Endothelial cell of umbilical vein (primary cell): ENCODE data around the gene DMD. TPM values are rescaled to one million over a fixed set of nuclear protein-coding genes. Genes with fewer than 3 reads are reported as not detected.

Experiments used
- BruUV-seq: library from RNA; stranded (reverse); fragments of 400-500 nt; replicated peaks from 2 replicates; lab custom pipeline; 2021; lab: Mats Ljungman, UMichigan
- CTCF ChIA-PET: fragments of 300-600, 350-600 bp; sonication (Branson Sonifier 250); formaldehyde crosslinking; loops from one replicate; lab custom pipeline; 2021; ENCODE audit warnings: antibody characterized with exemption, inconsistent platforms; lab: Charles Lee
- POLR2A ChIA-PET: fragments of 300-600, 350-600 bp; sonication (Branson Sonifier 250); formaldehyde crosslinking; loops from one replicate; lab custom pipeline; 2021; ENCODE audit warnings: antibody characterized with exemption, inconsistent platforms; lab: Charles Lee
- DNase-seq: peaks from one replicate; pipeline ENCODE4 v3.0.0-alpha.2; 2011; ENCODE audit warnings: low read depth, low spot score
- FAIRE-seq: peaks from 2 replicates; lab custom pipeline; 2011; peaks lifted over from hg19 to GRCh38; lab: Jason Lieb, UNC
- H2AFZ ChIP-seq: 2 replicates; pipeline ENCODE4 v1.6.0; 2012; ENCODE audit warnings: low read depth, low read length, control low read depth, inconsistent platforms
- H3K27ac ChIP-seq: 2 replicates; pipeline ENCODE4 v1.5.1; 2011; ENCODE audit warnings: low read depth, mild to moderate bottlenecking, control low read depth, low read length, moderate library complexity; ENCODE audit not compliant: insufficient read depth
- H3K27me3 ChIP-seq, 2 experiments: 2 replicates each; pipeline versions ENCODE4 v1.6.0 to v1.6.1; 2011; ENCODE audit warnings: low read length in 2 of 2, mixed read lengths in 1 of 2; ENCODE audit not compliant: control insufficient read depth in 2 of 2, insufficient read depth in 2 of 2
- H3K36me3 ChIP-seq, 2 experiments: 2 replicates in 1 of 2; 3 replicates in 1 of 2; pipeline ENCODE4 v1.5.1; 2011; ENCODE audit warnings: low read length in 2 of 2, mild to moderate bottlenecking in 1 of 2, moderate library complexity in 1 of 2; ENCODE audit not compliant: control insufficient read depth in 2 of 2, insufficient read depth in 2 of 2; ENCODE audit errors: extremely low read depth in 1 of 2
- H3K4me1 ChIP-seq: 3 replicates; pipeline ENCODE4 v1.5.1; 2011; ENCODE audit warnings: mild to moderate bottlenecking, low read length; ENCODE audit not compliant: control insufficient read depth, insufficient read depth; ENCODE audit errors: extremely low read depth
- H3K4me2 ChIP-seq: 2 replicates; pipeline ENCODE4 v1.6.1; 2011; ENCODE audit warnings: low read length, control low read depth, mixed read lengths; ENCODE audit not compliant: insufficient read depth
- H3K4me3 ChIP-seq, 3 experiments: fragments of 200-600 bp in 1 of 3; sonication (generic), shearing (Covaris generic) in 1 of 3; replicated peaks in 1 of 3; 2 replicates each; pipeline ENCODE4 v1.5.1; 2011 to 2016; ENCODE audit warnings: control low read depth in 3 of 3, low read length in 3 of 3, mild to moderate bottlenecking in 2 of 3, inconsistent platforms in 1 of 3, low read depth in 1 of 3, moderate library complexity in 1 of 3; ENCODE audit not compliant: insufficient read depth in 1 of 3
- H3K79me2 ChIP-seq: 2 replicates; pipeline ENCODE4 v1.6.0; 2012; ENCODE audit warnings: low read length, inconsistent platforms; ENCODE audit not compliant: control insufficient read depth, insufficient read depth
- H3K9ac ChIP-seq: replicated peaks from 2 replicates; pipeline ENCODE3; 2011; ENCODE audit warnings: low read length, control low read depth; ENCODE audit not compliant: insufficient read depth; ENCODE audit errors: extremely low read depth
- H3K9me1 ChIP-seq: replicated peaks from 3 replicates; pipeline ENCODE4 v1.6.0; 2011; ENCODE audit warnings: mild to moderate bottlenecking, low read length; ENCODE audit not compliant: control insufficient read depth, insufficient read depth; ENCODE audit errors: extremely low read depth
- H3K9me3 ChIP-seq: replicated peaks from 2 replicates; pipeline ENCODE4 v1.5.1; 2012; ENCODE audit warnings: low read length, inconsistent platforms; ENCODE audit not compliant: control insufficient read depth, insufficient read depth
- H4K20me1 ChIP-seq: replicated peaks from 2 replicates; pipeline ENCODE3; 2011; ENCODE audit warnings: mild to moderate bottlenecking, low read length; ENCODE audit not compliant: control insufficient read depth, insufficient read depth; ENCODE audit errors: extremely low read depth
- CTCF ChIP-seq, 2 donors: IDR thresholded peaks; 1 replicate in 1 of 2; 2 replicates in 1 of 2; pipeline ENCODE4 v1.5.1; 2011; ENCODE audit warnings: low read length in 2 of 2, mild to moderate bottlenecking in 2 of 2, moderate library complexity in 2 of 2, control low read depth in 1 of 2, inconsistent platforms in 1 of 2, low read depth in 1 of 2; ENCODE audit not compliant: insufficient read depth in 1 of 2; ENCODE audit errors: extremely low read depth in 1 of 2
- EZH2 ChIP-seq: IDR thresholded peaks from 2 replicates; pipeline ENCODE4 v1.6.1; 2012; ENCODE audit warnings: borderline replicate concordance, low read depth, mild to moderate bottlenecking, moderate library complexity, low read length, inconsistent platforms; ENCODE audit not compliant: severe bottlenecking
- FOS ChIP-seq: IDR thresholded peaks from 2 replicates; pipeline ENCODE4 v1.6.1; 2011; ENCODE audit warnings: mild to moderate bottlenecking, low read length, moderate library complexity, borderline replicate concordance; ENCODE audit not compliant: insufficient read depth
- GATA2 ChIP-seq: IDR thresholded peaks from 2 replicates; pipeline ENCODE4 v1.7.0; 2011; ENCODE audit warnings: low read depth, mild to moderate bottlenecking, moderate library complexity, mixed read lengths, low read length; ENCODE audit not compliant: insufficient read length, insufficient read depth
- JUN ChIP-seq: IDR thresholded peaks from 2 replicates; pipeline ENCODE4 v1.6.1; 2011; ENCODE audit warnings: borderline replicate concordance, low read depth; ENCODE audit not compliant: insufficient read length, insufficient read depth
- MYC ChIP-seq: IDR thresholded peaks from one replicate; pipeline ENCODE4 v1.6.1; 2011; ENCODE audit warnings: mild to moderate bottlenecking, low read depth, low read length
- POLR2A ChIP-seq: IDR thresholded peaks from 2 replicates; pipeline ENCODE4 v1.6.1; 2012; ENCODE audit warnings: low read depth, mild to moderate bottlenecking, control low read depth, low read length
- POLR2AphosphoS5 ChIP-seq: IDR thresholded peaks from 2 replicates; pipeline ENCODE4 v1.6.1; 2012; ENCODE audit warnings: low read depth, mild to moderate bottlenecking, control low read depth, low read length, moderate library complexity; ENCODE audit not compliant: insufficient read depth
- dilution Hi-C: fragments of 300-500 bp; cut with MboI; formaldehyde crosslinking; loops from one replicate; pipeline ENCODE4 v1.15.0; 2019; ENCODE audit warnings: low sequenced_read_pairs; ENCODE audit not compliant: extremely low pct_ligation_motif_present
- intact Hi-C: fragments of 100-400 bp; cut with micrococcal nuclease; formaldehyde crosslinking; loops from one replicate; pipeline ENCODE4 v1.10.0; 2022
- polyA plus RNA-seq, 4 experiments: library from polyadenylated mRNA; depleted of rRNA in 3 of 4; stranded (reverse) in 3 of 4; unstranded in 1 of 4; fragments of >200 nt; gene quantifications; 2 replicates each; pipeline versions ENCODE4 v1.2.1 to v1.2.3, GENCODE V29; 2011 to 2012; ENCODE audit warnings: missing spikeins in 1 of 4
- total RNA-seq: library from RNA; stranded (reverse); gene quantifications from 2 replicates; pipeline ENCODE4 v1.2.3, GENCODE V29; 2021
- TF ChIP-seq, protein P1 (sequence below): IDR thresholded peaks from 2 replicates; pipeline ENCODE4 v1.6.1; 2011; ENCODE audit not compliant: insufficient read depth, insufficient read length

DMD gene
- total and polyA plus RNA-seq, 2 donors (not counting 3 experiments of a cell fraction or from before 2014, with no cell fraction given): 7.3 to 9.0 TPM

- H3K4me1 ChIP-seq: no peaks in the 10 kb centered on the region
- H3K36me3 ChIP-seq: no peaks in the 10 kb centered on the region
- no peaks in the 10 kb centered on the region for H3K9me3 ChIP-seq
- no peak overlapping the region for H3K4me3 ChIP-seq
- dilution Hi-C loops (no loop called here), intact Hi-C loops (no loop called here)
- H4K20me1 ChIP-seq: no peaks in the 10 kb centered on the region
- no peak for TF ChIP-seq GATA2
- TF ChIP-seq JUN: no peak
- no peak for TF ChIP-seq EZH2
- TF ChIP-seq FOS: no peak
- TF ChIP-seq MYC: no peak
- no peak for TF ChIP-seq POLR2A
- no peak for TF ChIP-seq POLR2AphosphoS5
- TF ChIP-seq, protein P1, sequence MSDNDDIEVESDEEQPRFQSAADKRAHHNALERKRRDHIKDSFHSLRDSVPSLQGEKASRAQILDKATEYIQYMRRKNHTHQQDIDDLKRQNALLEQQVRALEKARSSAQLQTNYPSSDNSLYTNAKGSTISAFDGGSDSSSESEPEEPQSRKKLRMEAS: no peak
- TF ChIP-seq CTCF (IDR thresholded peaks at IDR 0.05; ENCODE audit: extremely low read depth in 1 of 2, insufficient read depth in 1 of 2, low read depth in 1 of 2, low read length in 2 of 2): no peak
- no TSS peak for BruUV-seq
- ChIA-PET CTCF (interaction anchor here (0.9 kb wide), 1 partner anchor 84 kb away, joined by 3 read pairs; no protein-coding TSS in a partner anchor), POLR2A (no interaction called here)
- no peaks in the 10 kb centered on the region for H3K27me3 ChIP-seq
- DNase-seq: no peak
- no peaks in the 10 kb centered on the region for H3K9me1 ChIP-seq
- H3K79me2 ChIP-seq: no peaks in the 10 kb centered on the region
- FAIRE-seq: no peak
- no peak overlapping the region for H3K4me2 ChIP-seq
- H3K27ac ChIP-seq: no peak overlapping the region
- no peak overlapping the region for H2AFZ ChIP-seq
- H3K9ac ChIP-seq: no peak overlapping the region
These were observed 2071.4 kb downstream of the DMD start for GRCh38 chrX:31139961-31140360.
